Lower leg skin (tissue), 3 donors: ENCODE measurements around the gene VPS51.

Experiments used
- POLR2A ChIP-seq, 2 donors: fragments of 450-650 bp; IDR thresholded peaks; one replicate each; pipeline ENCODE4 v1.6.1; 2016 to 2017; ENCODE audit warnings: antibody characterized with exemption in 2 of 2, mild to moderate bottlenecking in 1 of 2, moderate library complexity in 1 of 2
- TF ChIP-seq, protein P1 (sequence below), 3 donors: fragments of 450-650 bp; IDR thresholded peaks; one replicate each; pipeline ENCODE4 v1.5.1; 2016; ENCODE audit warnings: antibody characterized with exemption in 3 of 3, mild to moderate bottlenecking in 3 of 3, moderate library complexity in 2 of 3

DNA sequence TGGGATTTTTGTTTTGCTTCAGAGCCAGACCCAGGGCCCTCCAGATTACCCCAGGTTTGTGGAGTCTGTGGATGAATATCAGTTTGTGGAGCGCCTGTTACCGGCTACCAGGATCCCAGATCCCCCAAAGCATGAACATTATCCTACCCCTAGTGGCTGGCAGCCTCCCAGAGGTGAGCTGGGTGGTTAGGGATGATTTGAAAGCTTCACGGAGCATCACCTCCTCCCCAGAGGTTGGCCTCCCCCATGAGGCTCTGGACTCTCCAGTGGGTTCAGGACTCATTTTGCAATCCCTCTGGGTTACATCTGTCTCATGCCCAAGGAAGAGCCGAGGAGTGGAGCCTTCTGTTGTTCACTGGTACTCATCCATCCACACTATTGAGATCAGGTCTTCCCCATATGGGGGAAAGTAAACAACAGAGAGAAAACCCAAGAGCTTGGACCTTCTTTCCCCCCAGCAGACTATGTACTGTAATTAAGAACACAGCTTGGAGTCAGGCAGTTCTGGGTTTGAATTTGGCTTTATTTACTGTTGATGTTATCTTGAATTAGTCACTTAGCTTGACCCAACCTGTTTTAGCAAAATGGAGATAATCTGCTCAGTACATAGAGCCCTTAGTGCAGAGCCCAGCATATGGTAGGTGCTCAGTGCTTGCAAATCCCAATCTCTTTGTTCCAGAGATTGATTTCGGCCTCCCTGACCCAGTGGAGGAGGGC is 28.6 kb downstream of the VPS51 start:
- TF ChIP-seq, protein P1, sequence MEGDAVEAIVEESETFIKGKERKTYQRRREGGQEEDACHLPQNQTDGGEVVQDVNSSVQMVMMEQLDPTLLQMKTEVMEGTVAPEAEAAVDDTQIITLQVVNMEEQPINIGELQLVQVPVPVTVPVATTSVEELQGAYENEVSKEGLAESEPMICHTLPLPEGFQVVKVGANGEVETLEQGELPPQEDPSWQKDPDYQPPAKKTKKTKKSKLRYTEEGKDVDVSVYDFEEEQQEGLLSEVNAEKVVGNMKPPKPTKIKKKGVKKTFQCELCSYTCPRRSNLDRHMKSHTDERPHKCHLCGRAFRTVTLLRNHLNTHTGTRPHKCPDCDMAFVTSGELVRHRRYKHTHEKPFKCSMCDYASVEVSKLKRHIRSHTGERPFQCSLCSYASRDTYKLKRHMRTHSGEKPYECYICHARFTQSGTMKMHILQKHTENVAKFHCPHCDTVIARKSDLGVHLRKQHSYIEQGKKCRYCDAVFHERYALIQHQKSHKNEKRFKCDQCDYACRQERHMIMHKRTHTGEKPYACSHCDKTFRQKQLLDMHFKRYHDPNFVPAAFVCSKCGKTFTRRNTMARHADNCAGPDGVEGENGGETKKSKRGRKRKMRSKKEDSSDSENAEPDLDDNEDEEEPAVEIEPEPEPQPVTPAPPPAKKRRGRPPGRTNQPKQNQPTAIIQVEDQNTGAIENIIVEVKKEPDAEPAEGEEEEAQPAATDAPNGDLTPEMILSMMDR (IDR thresholded peaks at IDR 0.05), result no peak
- no peak for TF ChIP-seq POLR2A (IDR thresholded peaks at IDR 0.05)
